PFSK-1 (cell line): ENCODE measurements around the gene PIAS3.

Source experiments
- POLR2AphosphoS5 ChIP-seq: IDR thresholded peaks from 2 replicates; pipeline ENCODE4 v1.6.1; 2012; ENCODE audit warnings: low read depth, mild to moderate bottlenecking, control low read depth, low read length, moderate library complexity
- TAF1 ChIP-seq: IDR thresholded peaks from 2 replicates; pipeline ENCODE4 v1.6.1; 2012; ENCODE audit warnings: low read length, control low read depth, borderline replicate concordance; ENCODE audit not compliant: insufficient read depth

DNA sequence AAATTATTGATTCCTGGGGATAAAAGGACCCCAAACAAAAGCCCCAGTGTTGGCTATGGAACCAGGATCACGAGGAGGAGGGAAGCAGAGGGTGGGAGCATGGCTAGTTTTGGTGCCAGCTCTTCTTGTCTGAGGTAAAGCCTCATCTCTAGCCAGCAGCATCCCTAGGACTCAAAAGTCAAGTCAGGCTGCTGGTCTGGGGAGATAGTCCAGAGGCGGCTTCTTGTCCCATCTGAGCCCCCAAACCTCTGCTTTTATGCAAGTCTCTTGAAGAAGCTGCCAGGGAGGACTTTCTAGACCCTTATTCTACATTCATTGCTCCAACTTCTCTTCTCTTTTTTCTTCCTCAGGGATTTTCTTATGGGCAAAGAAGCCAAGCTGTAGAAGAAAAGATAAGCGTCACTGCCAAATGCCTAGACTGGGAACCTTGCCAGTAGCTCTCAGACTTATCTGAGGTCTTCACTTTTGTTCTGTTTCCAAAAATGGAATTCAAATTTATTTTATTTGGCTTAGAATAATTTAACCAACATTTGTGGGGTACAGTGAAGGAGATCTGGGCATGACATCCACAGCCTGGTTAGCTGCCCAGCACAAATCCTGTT lies 33.7 kb upstream of the PIAS3 start:
- no peak for TF ChIP-seq POLR2AphosphoS5
- no peak for TF ChIP-seq TAF1
